ENCODE data around the gene FAM3C.

FAM3C gene

DNA sequence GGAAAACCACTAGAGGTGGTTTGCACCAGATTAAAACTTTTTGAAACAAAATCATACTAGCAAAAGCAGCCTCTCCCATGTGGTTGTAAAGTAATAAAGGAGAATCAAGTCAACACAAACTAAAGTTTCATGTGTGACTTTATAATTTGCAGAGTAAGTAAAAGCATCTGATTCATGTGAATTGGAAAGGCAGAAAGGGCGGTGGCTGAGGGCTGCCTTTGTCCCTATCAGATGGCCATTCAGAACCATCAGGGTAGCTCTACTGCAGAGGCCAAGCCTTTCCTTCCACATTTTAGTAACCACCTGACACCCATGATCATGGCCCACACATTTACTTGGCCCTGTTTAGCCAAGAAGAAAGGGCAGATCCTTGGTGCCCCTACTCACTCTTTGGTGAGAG lies 51.6 kb downstream of the FAM3C start:
- Histone ChIP-seq H3K36me3 (no peaks in the 10 kb centered on the region), H3K4me3 (ENCODE audit: low read depth in 1 of 2, low read length in 1 of 2) (no peak overlapping the region), H3K27me3 (no peaks in the 10 kb centered on the region), H3K4me1 (ENCODE audit: control insufficient read depth in 1 of 2, insufficient read depth in 1 of 2, low read depth in 1 of 2, low read length in 1 of 2) (no peaks in the 10 kb centered on the region), H3K27ac (no peak overlapping the region), H3K9me3 (no peaks in the 10 kb centered on the region)
- TF ChIP-seq, protein P1, sequence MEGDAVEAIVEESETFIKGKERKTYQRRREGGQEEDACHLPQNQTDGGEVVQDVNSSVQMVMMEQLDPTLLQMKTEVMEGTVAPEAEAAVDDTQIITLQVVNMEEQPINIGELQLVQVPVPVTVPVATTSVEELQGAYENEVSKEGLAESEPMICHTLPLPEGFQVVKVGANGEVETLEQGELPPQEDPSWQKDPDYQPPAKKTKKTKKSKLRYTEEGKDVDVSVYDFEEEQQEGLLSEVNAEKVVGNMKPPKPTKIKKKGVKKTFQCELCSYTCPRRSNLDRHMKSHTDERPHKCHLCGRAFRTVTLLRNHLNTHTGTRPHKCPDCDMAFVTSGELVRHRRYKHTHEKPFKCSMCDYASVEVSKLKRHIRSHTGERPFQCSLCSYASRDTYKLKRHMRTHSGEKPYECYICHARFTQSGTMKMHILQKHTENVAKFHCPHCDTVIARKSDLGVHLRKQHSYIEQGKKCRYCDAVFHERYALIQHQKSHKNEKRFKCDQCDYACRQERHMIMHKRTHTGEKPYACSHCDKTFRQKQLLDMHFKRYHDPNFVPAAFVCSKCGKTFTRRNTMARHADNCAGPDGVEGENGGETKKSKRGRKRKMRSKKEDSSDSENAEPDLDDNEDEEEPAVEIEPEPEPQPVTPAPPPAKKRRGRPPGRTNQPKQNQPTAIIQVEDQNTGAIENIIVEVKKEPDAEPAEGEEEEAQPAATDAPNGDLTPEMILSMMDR (IDR thresholded peaks at IDR 0.05) = no peak

DNA sequence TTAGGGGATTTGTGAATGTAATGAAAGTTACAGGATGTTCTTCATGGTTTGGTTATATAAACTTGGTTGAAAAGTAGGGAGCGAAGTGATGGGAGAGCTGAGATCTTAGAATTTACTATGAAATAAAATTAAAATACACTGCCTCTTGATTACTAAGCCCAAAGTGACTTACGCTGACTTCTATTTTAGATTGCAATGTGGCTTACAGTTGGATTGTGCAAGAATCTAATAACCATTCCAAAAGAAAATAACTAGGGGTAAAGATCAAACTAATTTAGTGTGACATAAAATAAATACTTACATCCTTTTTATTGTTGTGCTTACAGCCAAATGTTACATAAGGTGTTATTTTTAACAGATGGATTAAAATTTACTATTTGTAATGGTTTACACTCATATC lies 52.0 kb downstream of the FAM3C start:
- no peaks in the 10 kb centered on the region for H3K36me3 ChIP-seq
- H3K27ac ChIP-seq = no peak overlapping the region
- H3K9me3 ChIP-seq = no peaks in the 10 kb centered on the region
- no peaks in the 10 kb centered on the region for H3K27me3 ChIP-seq
- H3K4me1 ChIP-seq (ENCODE audit: control insufficient read depth in 1 of 2, insufficient read depth in 1 of 2, low read depth in 1 of 2, low read length in 1 of 2) = no peaks in the 10 kb centered on the region
- TF ChIP-seq, protein P1 (IDR thresholded peaks at IDR 0.05) = no peak
- no peak overlapping the region for H3K4me3 ChIP-seq (ENCODE audit: low read depth in 1 of 2, low read length in 1 of 2)

DNA sequence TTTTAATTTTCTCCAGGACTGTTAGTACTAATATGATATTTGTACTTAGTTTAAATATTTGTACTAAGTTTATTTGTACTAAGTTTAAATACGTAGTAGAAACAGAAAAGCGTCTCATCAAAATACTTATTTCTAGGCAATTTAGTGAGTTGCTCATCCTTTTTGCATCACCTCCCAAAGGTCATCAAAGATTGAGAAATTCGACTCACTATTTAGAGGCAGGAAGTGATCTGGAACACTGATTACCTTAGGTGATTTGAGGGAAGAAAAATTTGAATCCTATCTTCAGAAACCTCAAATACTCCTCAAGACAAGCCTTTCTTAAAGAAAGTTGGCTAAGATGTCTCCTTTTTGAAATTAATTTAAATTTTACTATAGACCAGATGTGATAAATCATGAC lies 52.8 kb downstream of the FAM3C start:
- TF ChIP-seq, protein P1 (IDR thresholded peaks at IDR 0.05) = no peak
- Histone ChIP-seq H3K9me3 (no peaks in the 10 kb centered on the region), H3K27me3 (no peaks in the 10 kb centered on the region), H3K27ac (no peak overlapping the region), H3K4me3 (ENCODE audit: low read depth in 1 of 2, low read length in 1 of 2) (no peak overlapping the region), H3K36me3 (no peaks in the 10 kb centered on the region), H3K4me1 (ENCODE audit: control insufficient read depth in 1 of 2, insufficient read depth in 1 of 2, low read depth in 1 of 2, low read length in 1 of 2) (no peaks in the 10 kb centered on the region)

DNA sequence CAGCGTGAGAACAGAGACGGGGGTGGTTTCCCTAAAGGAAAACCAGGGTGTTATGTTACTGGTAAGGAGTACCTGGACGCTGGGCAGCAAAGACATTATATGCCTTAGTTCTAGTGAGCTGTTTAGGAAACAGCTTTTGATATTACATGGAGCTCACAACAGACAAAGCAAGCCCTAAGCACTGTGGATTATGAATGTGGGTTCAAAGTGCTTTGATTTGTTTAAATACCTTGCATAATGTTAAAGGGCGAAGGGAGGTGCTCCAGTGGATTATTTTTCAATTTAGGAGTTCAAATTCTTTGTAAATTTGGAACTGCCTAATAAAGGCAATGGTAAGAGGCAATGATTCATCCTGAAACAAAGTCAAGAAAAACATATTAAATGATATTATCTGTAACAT lies 53.5 kb downstream of the FAM3C start:
- TF ChIP-seq, protein P1 (IDR thresholded peaks at IDR 0.05) = no peak
- H3K27me3 ChIP-seq = no peaks in the 10 kb centered on the region

DNA sequence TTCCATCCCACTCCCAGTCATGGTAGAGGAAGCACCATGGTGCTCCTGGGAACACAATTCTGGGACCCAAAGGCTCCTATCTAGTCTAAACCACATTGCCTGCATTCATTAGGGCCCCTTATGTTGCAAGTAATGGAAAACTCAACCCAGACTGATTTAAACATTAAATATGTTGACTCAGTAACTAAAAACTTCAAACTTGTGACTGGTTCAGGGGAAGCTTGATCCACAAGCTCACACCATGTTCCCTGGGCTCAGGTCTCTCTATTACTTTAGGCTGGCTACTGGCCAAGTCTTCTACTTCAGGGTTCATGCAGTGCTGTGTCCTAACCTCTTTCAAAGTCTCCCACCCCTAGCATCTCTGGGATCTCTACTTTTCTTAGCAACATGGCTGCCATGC lies 54.2 kb downstream of the FAM3C start:
- no peak overlapping the region for H3K27ac ChIP-seq
- H3K36me3 ChIP-seq = no peaks in the 10 kb centered on the region
- H3K27me3 ChIP-seq = peaks cover 3% of the 10 kb centered on the region
- no peaks in the 10 kb centered on the region for H3K4me1 ChIP-seq (ENCODE audit: control insufficient read depth in 1 of 2, insufficient read depth in 1 of 2, low read depth in 1 of 2, low read length in 1 of 2)
- H3K9me3 ChIP-seq = no peaks in the 10 kb centered on the region
- H3K4me3 ChIP-seq (ENCODE audit: low read depth in 1 of 2, low read length in 1 of 2) = no peak overlapping the region
- TF ChIP-seq, protein P1 (IDR thresholded peaks at IDR 0.05) = no peak

More for the DNA sequence above, 53.5 kb downstream of the FAM3C start:
- no peaks in the 10 kb centered on the region for H3K4me1 ChIP-seq (ENCODE audit: control insufficient read depth in 1 of 2, insufficient read depth in 1 of 2, low read depth in 1 of 2, low read length in 1 of 2)
- no peak overlapping the region for H3K27ac ChIP-seq
- H3K36me3 ChIP-seq = no peaks in the 10 kb centered on the region
- no peaks in the 10 kb centered on the region for H3K9me3 ChIP-seq
- H3K4me3 ChIP-seq (ENCODE audit: low read depth in 1 of 2, low read length in 1 of 2) = no peak overlapping the region

DNA sequence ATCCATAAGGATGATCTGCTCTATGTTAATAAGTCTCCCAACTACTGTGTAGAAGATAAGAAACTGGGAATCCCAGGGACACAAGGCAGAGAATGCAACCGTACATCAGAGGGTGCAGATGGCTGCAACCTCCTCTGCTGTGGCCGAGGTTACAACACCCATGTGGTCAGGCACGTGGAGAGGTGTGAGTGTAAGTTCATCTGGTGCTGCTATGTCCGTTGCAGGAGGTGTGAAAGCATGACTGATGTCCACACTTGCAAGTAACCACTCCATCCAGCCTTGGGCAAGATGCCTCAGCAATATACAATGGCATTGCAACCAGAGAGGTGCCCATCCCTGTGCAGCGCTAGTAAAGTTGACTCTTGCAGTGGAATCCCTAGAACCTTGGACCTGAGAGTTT lies 57.0 kb downstream of the FAM3C start:
- TF ChIP-seq, protein P1 (IDR thresholded peaks at IDR 0.05) = no peak
- Histone ChIP-seq H3K36me3 (no peaks in the 10 kb centered on the region), H3K27me3 (peaks cover 30% of the 10 kb centered on the region), H3K9me3 (no peaks in the 10 kb centered on the region), H3K4me3 (ENCODE audit: low read depth in 1 of 2, low read length in 1 of 2) (no peak overlapping the region), H3K4me1 (ENCODE audit: control insufficient read depth in 1 of 2, insufficient read depth in 1 of 2, low read depth in 1 of 2, low read length in 1 of 2) (no peaks in the 10 kb centered on the region), H3K27ac (no peak overlapping the region)
